K562 (cell line): Measurements from ENCODE around the gene GLRX3. TPM values are rescaled to one million over a fixed set of nuclear protein-coding genes. Genes with fewer than 3 reads are reported as not detected.

Experiments used
- ATAC-seq: fragments of 200-7000 bp; cut with Tn5 transposase; 3 replicates; pipeline ENCODE4 v1.9.1; 2020; ENCODE audit warnings: moderate library complexity
- BruUV-seq: library from RNA; stranded (reverse); fragments of 400-500 nt; replicated peaks from 2 replicates; lab custom pipeline; 2021; lab: Mats Ljungman, UMichigan
- CTCF ChIA-PET: fragments of 300-600 bp; formaldehyde crosslinking; extraction: SDS; loops from one replicate; lab custom pipeline; 2021; ENCODE audit warnings: low intra/inter-chr PET ratio; lab: Yijun Ruan, JAX
- POLR2A ChIA-PET: fragments of 300-600, 350-650 bp; sonication (Branson Sonifier 250); formaldehyde crosslinking; extraction: SDS; loops from one replicate; lab custom pipeline; 2021; ENCODE audit warnings: antibody characterized with exemption, inconsistent platforms; lab: Yijun Ruan, JAX
- DNase-seq, 4 experiments: peaks; one replicate each; pipeline versions ENCODE4 v3.0.0 to v3.0.0-alpha.2; 2011 to 2018; ENCODE audit warnings: low spot score in 3 of 4, mixed read lengths in 3 of 4; ENCODE audit errors: extremely low read depth in 1 of 4
- FAIRE-seq: peaks from 2 replicates; lab custom pipeline; 2011; peaks lifted over from hg19 to GRCh38; lab: Jason Lieb, UNC
- H2AFZ ChIP-seq: 2 replicates; pipeline ENCODE4 v1.6.0; 2011; ENCODE audit warnings: low read depth, low read length, control low read depth, inconsistent platforms
- H3K27ac ChIP-seq: fragments of 200-600 bp; 3 replicates; pipeline ENCODE4 v1.8.0; 2011; ENCODE audit warnings: low read depth, mild to moderate bottlenecking, control low read depth, inconsistent platforms, low read length, moderate library complexity, mixed read lengths; ENCODE audit errors: extremely low read depth
- H3K27me3 ChIP-seq, 2 experiments: fragments of 300-600 bp in 1 of 2; 2 replicates in 1 of 2; 3 replicates in 1 of 2; pipeline versions ENCODE4 v1.6.0 to v1.8.0; 2011; ENCODE audit warnings: inconsistent platforms in 2 of 2, low read length in 2 of 2, mild to moderate bottlenecking in 1 of 2, mixed read lengths in 1 of 2, moderate library complexity in 1 of 2; ENCODE audit not compliant: control insufficient read depth in 2 of 2, insufficient read depth in 2 of 2
- H3K36me3 ChIP-seq: fragments of 300-600 bp; 3 replicates; pipeline ENCODE4 v1.8.0; 2011; ENCODE audit warnings: mild to moderate bottlenecking, low read length, inconsistent platforms; ENCODE audit not compliant: control insufficient read depth, insufficient read depth
- H3K4me1 ChIP-seq, 2 experiments: fragments of 200-600 bp in 1 of 2; replicated peaks in 1 of 2; 2 replicates in 1 of 2; 3 replicates in 1 of 2; pipeline versions ENCODE4 v1.5.1 to v1.8.0; 2011; ENCODE audit warnings: inconsistent platforms in 2 of 2, low read length in 2 of 2, mild to moderate bottlenecking in 1 of 2, mixed read lengths in 1 of 2, moderate library complexity in 1 of 2; ENCODE audit not compliant: control insufficient read depth in 2 of 2, insufficient read depth in 2 of 2
- H3K4me2 ChIP-seq: 2 replicates; pipeline ENCODE4 v1.6.1; 2011; ENCODE audit warnings: low read length, control low read depth, inconsistent platforms, mixed read lengths; ENCODE audit not compliant: insufficient read depth
- H3K4me3 ChIP-seq: fragments of 200-600 bp; sonication (generic), shearing (Covaris generic); 2 replicates; pipeline ENCODE4 v1.5.1; 2016; ENCODE audit warnings: control low read depth, inconsistent platforms
- H3K79me2 ChIP-seq: fragments of 200-600 bp; 3 replicates; pipeline ENCODE4 v1.8.0; 2011; ENCODE audit warnings: low read length, inconsistent platforms; ENCODE audit not compliant: control insufficient read depth, insufficient read depth
- H3K9ac ChIP-seq, 2 experiments: 2 replicates each; pipeline versions ENCODE4 v1.6.0 to v1.6.1; 2011; ENCODE audit warnings: low read depth in 2 of 2, low read length in 2 of 2, control low read depth in 1 of 2, inconsistent platforms in 1 of 2, mild to moderate bottlenecking in 1 of 2, mixed read lengths in 1 of 2; ENCODE audit not compliant: insufficient read depth in 1 of 2
- H3K9me1 ChIP-seq: one replicate; pipeline ENCODE4 v1.6.0; 2011; ENCODE audit warnings: inconsistent platforms, mild to moderate bottlenecking, low read length, moderate library complexity; ENCODE audit not compliant: control insufficient read depth, insufficient read depth
- H3K9me3 ChIP-seq: replicated peaks from 2 replicates; pipeline ENCODE4 v1.5.1; 2011; ENCODE audit warnings: low read depth, low read length, inconsistent platforms; ENCODE audit not compliant: control insufficient read depth, insufficient read depth
- H4K20me1 ChIP-seq: replicated peaks from 2 replicates; pipeline ENCODE4 v1.6.1; 2011; ENCODE audit warnings: low read length, inconsistent platforms, mixed read lengths; ENCODE audit not compliant: control insufficient read depth, insufficient read depth
- HMBOX1 ChIP-seq: sonication (generic); IDR thresholded peaks from 2 replicates; pipeline ENCODE4 v1.6.1; 2016
- HNRNPK ChIP-seq: fragments of 200-400 bp; formaldehyde crosslinking; IDR thresholded peaks from one replicate; pipeline ENCODE4 v1.6.1; 2018; ENCODE audit warnings: mild to moderate bottlenecking, low read depth, low read length; ENCODE audit not compliant: poor library complexity, severe bottlenecking
- POLR3A ChIP-seq: IDR thresholded peaks from 2 replicates; pipeline ENCODE4 v1.6.1; 2011; ENCODE audit warnings: borderline replicate concordance, mild to moderate bottlenecking, moderate library complexity; ENCODE audit not compliant: insufficient read length, insufficient read depth; ENCODE audit errors: extremely low read depth
- ZNF592 ChIP-seq: fragments of 450-650 bp; IDR thresholded peaks from 2 replicates; pipeline ENCODE4 v1.6.1; 2017; ENCODE audit warnings: antibody characterized with exemption, mild to moderate bottlenecking
- WGBS: fragments of 100-300 bp; shearing (Covaris generic); methylation state at CpG from one replicate; pipeline ENCODE4 v1.1.6; 2016; ENCODE audit warnings: low coverage, mixed read lengths; ENCODE audit not compliant: insufficient coverage; ENCODE audit errors: missing lambda C conversion rate; 5-methylcytosine and 5-hydroxymethylcytosine counted together
- in situ Hi-C: fragments of 300-500 bp; cut with MboI; formaldehyde crosslinking; loops from 4 replicates; pipeline ENCODE4 v1.15.0; 2018; ENCODE audit warnings: inconsistent platforms, mixed read lengths
- intact Hi-C: fragments of 100-400 bp; cut with micrococcal nuclease; formaldehyde crosslinking; loops from 2 replicates; pipeline ENCODE4 v1.14.2; 2022
- polyA plus RNA-seq, 8 experiments: library from polyadenylated mRNA; depleted of rRNA in 4 of 8; stranded (reverse) in 5 of 8; unstranded in 3 of 8; fragments of >200 nt; fragmentation: Nextera tagmentation in 2 of 8; fragmentation: Illumina TruSeq in 1 of 8; extraction: Ambion mirVana in 2 of 8; extraction: Trizol in 1 of 8; gene quantifications; 2 replicates each; pipeline versions ENCODE4 v1.2.1 to v1.2.3, GENCODE V29; 2011 to 2014; ENCODE audit warnings: inconsistent platforms in 1 of 8, missing spikeins in 1 of 8
- total RNA-seq, 7 experiments: library from RNA; depleted of rRNA in 6 of 7; stranded (reverse); fragments of >200 nt in 6 of 7; fragmentation: Illumina TruSeq in 2 of 7; extraction: Trizol in 2 of 7; gene quantifications; 2 replicates each; pipeline versions ENCODE4 v1.2.1 to v1.2.3, GENCODE V29; 2011 to 2021; ENCODE audit warnings: low replicate concordance in 1 of 7

GLRX3 gene
- total and polyA plus RNA-seq, 9 of the 15 experiments (the other 6 are each of a cell fraction or from before 2014, with no cell fraction given), result 115 to 190 (median 169) TPM

GRCh38 chr10:130213286-130214080 lies 77.3 kb downstream of the GLRX3 start (continued):
- TF ChIP-seq ZNF592, result no peak
- no peak for TF ChIP-seq HNRNPK
- no peak for TF ChIP-seq HMBOX1

- no peaks in the 10 kb centered on the region for H4K20me1 ChIP-seq
- POLR2A ChIA-PET, result no interaction called here
- no peak overlapping the region for H3K27ac ChIP-seq
- H3K79me2 ChIP-seq, result no peaks in the 10 kb centered on the region
- H3K27me3 ChIP-seq, result no peaks in the 10 kb centered on the region
- 62% methylated on average over 7 of the region's 7 CpGs for WGBS
- H3K36me3 ChIP-seq, result no peaks in the 10 kb centered on the region
- no peak for ATAC-seq
- in situ Hi-C loops, result no loop called here
- TF ChIP-seq POLR3A, result no peak
- H3K9ac ChIP-seq, result no peak overlapping the region
- no TSS peak for BruUV-seq
- no peak overlapping the region for H3K4me3 ChIP-seq
- no peak for FAIRE-seq
- CTCF ChIA-PET, result no interaction called here
- H3K9me3 ChIP-seq, result no peaks in the 10 kb centered on the region
- no peak for DNase-seq
- H3K4me1 ChIP-seq, result peaks cover 0 to 11% of the 10 kb centered on the region in 2 experiments; a peak in 2 of 5 replicates
- no peak overlapping the region for H3K4me2 ChIP-seq
- no peak overlapping the region for H2AFZ ChIP-seq
- intact Hi-C loops, result no loop called here
- no peaks in the 10 kb centered on the region for H3K9me1 ChIP-seq
Observed at GRCh38 chr10:130214431-130214830, 78.2 kb downstream of the GLRX3 start.
